Cardiac muscle cell (in vitro differentiated cells and primary cell): ENCODE results near the gene ADGRL3. TPM values are rescaled to one million over a fixed set of nuclear protein-coding genes. Genes with fewer than 3 reads are reported as not detected.

Experiments used
- DNase-seq, 2 donors: peaks; one replicate each; pipeline versions ENCODE4 v3.0.0 to v3.0.0-alpha.2; 2010 to 2017; ENCODE audit warnings: low read depth in 1 of 2, low spot score in 1 of 2
- H3K27ac ChIP-seq: fragments of 200-600 bp; sonication (generic); 2 replicates; pipeline ENCODE4 v1.5.1; 2016
- H3K27me3 ChIP-seq: fragments of 200-600 bp; sonication (generic); 2 replicates; pipeline ENCODE4 v1.6.0; 2016; ENCODE audit warnings: control low read depth
- H3K36me3 ChIP-seq: fragments of 200-600 bp; sonication (generic); 2 replicates; pipeline ENCODE4 v1.5.1; 2016; ENCODE audit warnings: control low read depth
- H3K4me1 ChIP-seq: fragments of 200-600 bp; sonication (generic); 2 replicates; pipeline ENCODE4 v1.8.1; 2017; ENCODE audit warnings: low read depth, mild to moderate bottlenecking, mixed run types
- H3K4me3 ChIP-seq: fragments of 200-600 bp; sonication (generic); 2 replicates; pipeline ENCODE4 v1.5.1; 2016; ENCODE audit warnings: mild to moderate bottlenecking
- H3K9me3 ChIP-seq: fragments of 200-600 bp; sonication (generic); 2 replicates; pipeline ENCODE4 v1.5.1; 2017; ENCODE audit warnings: low read depth, mild to moderate bottlenecking, control low read depth
- polyA plus RNA-seq: library from polyadenylated mRNA; unstranded; fragments of >200 nt; fragmentation: Nextera tagmentation; extraction: Ambion mirVana; gene quantifications from 2 replicates; pipeline ENCODE4 v1.2.1, GENCODE V29; 2016
- total RNA-seq: library from RNA; depleted of rRNA; stranded (reverse); fragments of >200 nt; gene quantifications from 2 replicates; pipeline ENCODE4 v1.2.3, GENCODE V29; 2016
- TF ChIP-seq, protein P1 (sequence below): IDR thresholded peaks from 2 replicates; pipeline ENCODE4 v1.5.1; 2012; ENCODE audit warnings: low read depth, mild to moderate bottlenecking, low read length

ADGRL3 gene
- total and polyA plus RNA-seq, 2 experiments from 2014 or later: 2.4 to 4.8 TPM

DNA sequence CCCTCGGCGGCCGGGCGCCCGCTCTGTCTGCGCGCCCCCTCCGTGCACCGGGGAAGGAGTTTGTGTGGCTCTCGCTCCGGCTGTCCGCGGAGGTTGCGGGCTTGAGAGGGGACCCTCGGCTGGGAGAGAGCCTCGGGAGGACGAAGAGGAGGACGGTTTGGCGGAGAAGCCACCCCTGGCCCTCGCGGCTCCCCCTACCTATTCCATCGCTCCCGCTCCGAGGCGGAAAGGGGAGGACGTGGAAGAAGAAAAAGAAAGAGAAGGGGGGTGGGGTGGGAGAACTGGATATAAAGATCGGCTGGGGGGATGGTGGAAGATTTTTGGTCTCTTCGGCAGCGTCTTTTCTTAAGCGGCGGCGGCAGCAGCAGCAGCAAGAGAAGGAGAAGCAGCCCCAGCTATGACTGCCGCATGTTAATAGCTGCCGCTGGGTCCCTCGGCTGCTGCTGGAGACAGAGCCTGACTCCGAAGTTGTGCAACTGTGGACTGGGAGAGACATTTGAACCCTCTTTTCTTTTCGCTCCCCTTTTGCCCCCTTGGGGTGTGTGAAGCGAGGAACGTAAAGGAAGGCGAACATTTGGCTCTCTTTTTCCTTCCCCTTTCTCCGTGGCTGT is 895 bp downstream of the ADGRL3 start:
- Histone ChIP-seq H3K9me3 (no peaks in the 10 kb centered on the region), H3K4me1 (peaks cover 4% of the 10 kb centered on the region), H3K27me3 (peaks cover 52% of the 10 kb centered on the region), H3K36me3 (no peaks in the 10 kb centered on the region), H3K27ac (no peak overlapping the region), H3K4me3 (peak overlapping the region; percentile 59)
- DNase-seq: peak; percentile 52 to 66
- TF ChIP-seq, protein P1, sequence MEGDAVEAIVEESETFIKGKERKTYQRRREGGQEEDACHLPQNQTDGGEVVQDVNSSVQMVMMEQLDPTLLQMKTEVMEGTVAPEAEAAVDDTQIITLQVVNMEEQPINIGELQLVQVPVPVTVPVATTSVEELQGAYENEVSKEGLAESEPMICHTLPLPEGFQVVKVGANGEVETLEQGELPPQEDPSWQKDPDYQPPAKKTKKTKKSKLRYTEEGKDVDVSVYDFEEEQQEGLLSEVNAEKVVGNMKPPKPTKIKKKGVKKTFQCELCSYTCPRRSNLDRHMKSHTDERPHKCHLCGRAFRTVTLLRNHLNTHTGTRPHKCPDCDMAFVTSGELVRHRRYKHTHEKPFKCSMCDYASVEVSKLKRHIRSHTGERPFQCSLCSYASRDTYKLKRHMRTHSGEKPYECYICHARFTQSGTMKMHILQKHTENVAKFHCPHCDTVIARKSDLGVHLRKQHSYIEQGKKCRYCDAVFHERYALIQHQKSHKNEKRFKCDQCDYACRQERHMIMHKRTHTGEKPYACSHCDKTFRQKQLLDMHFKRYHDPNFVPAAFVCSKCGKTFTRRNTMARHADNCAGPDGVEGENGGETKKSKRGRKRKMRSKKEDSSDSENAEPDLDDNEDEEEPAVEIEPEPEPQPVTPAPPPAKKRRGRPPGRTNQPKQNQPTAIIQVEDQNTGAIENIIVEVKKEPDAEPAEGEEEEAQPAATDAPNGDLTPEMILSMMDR: no peak

DNA sequence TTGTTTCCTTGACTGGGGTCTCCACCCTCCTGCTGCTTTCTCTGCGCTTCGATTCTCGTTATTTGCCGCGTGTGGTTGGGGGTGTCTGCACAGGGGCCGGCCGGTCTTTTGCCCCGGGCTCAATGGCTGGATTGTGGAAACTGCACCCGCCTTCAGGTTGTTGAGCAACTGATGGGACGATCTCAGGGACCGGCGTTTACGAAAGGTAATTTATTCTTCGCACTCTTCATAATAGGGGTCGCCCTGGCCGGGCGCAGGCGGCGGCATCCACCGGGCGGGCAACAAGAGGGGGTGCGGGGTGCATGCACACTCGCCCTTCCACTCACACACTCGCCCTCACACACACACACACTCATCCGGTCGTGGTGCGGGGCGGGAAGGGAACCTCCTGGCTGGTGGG is 1.4 kb downstream of the ADGRL3 start:
- TF ChIP-seq, protein P1: no peak

DNA sequence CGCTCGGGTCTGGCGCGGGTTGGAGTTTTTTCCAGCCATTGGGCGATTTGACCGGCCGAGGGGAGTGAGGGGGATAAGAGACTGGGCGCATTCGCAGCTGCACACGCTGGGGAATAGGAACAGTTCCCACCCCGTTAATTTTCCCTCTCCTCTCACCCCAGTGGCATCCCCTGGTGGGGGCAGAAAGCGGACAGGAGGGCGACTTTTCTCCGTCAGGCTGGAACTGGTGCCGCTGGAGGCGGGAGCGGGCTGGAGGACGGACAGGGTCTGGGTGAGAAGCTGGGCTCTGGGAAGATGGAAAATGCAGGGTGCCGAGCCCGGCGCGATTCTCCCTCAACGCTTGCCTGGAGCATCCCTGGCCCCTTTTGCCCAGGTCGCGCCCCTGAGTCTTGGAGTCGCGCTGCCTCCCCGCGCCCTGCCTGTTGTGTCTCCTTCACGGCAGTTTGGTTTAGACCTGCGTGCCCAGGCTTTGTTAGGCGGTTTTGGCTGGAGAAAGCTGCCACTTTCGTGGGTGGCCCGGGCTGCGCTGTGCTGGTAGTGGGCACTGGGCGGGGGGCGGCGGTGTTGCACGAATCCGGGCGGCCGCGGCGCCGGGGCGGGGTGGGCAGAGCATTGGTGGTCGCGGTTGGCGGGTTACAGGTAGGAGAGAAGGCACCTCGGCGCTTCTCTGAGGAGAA is 2.0 kb downstream of the ADGRL3 start:
- no peak overlapping the region for H3K27ac ChIP-seq
- DNase-seq: peak; percentile 23 to 32
- peaks cover 52% of the 10 kb centered on the region for H3K27me3 ChIP-seq

More for the DNA sequence above, 1.4 kb downstream of the ADGRL3 start:
- Histone ChIP-seq H3K4me1 (peaks cover 4% of the 10 kb centered on the region), H3K36me3 (no peaks in the 10 kb centered on the region), H3K4me3 (peak overlapping the region; percentile 59), H3K27ac (no peak overlapping the region), H3K9me3 (no peaks in the 10 kb centered on the region), H3K27me3 (peaks cover 52% of the 10 kb centered on the region)
- DNase-seq: peak; percentile 8 to 14

DNA sequence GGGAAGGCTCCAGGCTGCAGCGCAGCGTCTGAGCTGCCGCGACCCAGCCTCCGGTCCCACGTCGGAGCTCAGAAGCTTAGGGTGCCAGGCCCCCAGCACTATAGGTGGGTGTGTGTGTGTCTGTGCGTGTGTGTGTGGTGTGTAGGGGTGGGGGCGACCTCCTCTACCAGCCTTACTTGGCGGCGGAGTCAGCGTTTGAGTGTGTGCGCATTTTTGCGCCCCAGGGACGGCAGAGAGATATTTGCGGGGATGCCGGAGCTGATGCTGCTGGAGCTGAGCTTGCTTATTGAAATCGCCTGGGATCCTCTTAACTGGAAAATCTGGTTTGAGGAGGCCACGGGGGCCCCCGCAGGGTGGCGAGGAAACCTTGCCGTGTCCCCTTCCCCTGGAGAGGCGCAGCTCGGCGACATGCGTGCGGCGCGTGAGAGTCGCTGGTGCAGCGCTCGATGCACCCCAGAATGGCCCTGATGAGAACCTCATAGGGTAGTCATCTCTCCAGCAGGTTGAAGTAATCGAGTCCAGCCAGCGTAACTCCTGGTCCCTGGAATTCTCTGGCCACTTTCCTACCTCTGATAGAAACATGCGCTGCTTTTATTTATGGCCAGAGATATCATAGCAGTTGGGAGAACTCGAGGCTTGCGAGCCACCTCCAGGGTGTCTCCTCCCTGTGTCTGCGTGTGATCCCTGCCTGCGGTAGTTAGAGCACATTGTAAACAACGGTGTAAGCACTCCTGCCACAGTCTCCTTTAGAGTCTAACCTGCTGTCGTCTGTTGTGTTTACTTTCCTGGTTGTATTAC is 2.7 kb downstream of the ADGRL3 start:
- no peak overlapping the region for H3K27ac ChIP-seq
- TF ChIP-seq, protein P1: no peak
- peak; percentile 15 to 16 for DNase-seq
- peaks cover 52% of the 10 kb centered on the region for H3K27me3 ChIP-seq
- H3K9me3 ChIP-seq: no peaks in the 10 kb centered on the region
- H3K4me1 ChIP-seq: peaks cover 4% of the 10 kb centered on the region
- no peaks in the 10 kb centered on the region for H3K36me3 ChIP-seq
- peak overlapping the region; percentile 59 for H3K4me3 ChIP-seq

More for the DNA sequence above, 2.0 kb downstream of the ADGRL3 start:
- Histone ChIP-seq H3K4me3 (peak overlapping the region; percentile 59), H3K4me1 (peaks cover 4% of the 10 kb centered on the region), H3K9me3 (no peaks in the 10 kb centered on the region), H3K36me3 (no peaks in the 10 kb centered on the region)
- TF ChIP-seq, protein P1: peak; percentile 10

DNA sequence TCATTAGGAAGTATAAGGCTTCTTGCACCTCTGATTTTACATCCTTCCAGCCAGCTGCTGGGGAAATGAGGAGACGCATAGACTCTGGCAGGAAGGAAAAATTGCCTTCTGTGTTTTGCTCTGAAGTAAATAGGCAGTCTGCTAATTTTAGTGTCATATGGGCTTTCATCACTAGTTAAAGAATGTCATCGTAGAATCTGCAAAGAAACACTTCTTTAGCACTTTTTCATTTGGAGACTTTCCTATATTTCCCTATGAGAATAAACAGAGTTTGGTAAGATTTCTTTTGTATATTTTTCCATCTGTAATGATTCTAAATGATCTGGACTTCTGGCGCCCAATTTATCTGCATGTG is 3.3 kb downstream of the ADGRL3 start:
- TF ChIP-seq, protein P1: no peak
- peak overlapping the region; percentile 59 for H3K4me3 ChIP-seq
- peak in 1 of 2 donors; percentile 10 for DNase-seq

More for the DNA sequence above, 3.3 kb downstream of the ADGRL3 start:
- Histone ChIP-seq H3K27ac (no peak overlapping the region), H3K36me3 (no peaks in the 10 kb centered on the region), H3K4me1 (peaks cover 4% of the 10 kb centered on the region), H3K9me3 (no peaks in the 10 kb centered on the region), H3K27me3 (peaks cover 52% of the 10 kb centered on the region)
